A673 (cell line): Measurements from ENCODE around the gene VWA2. TPM values are rescaled to one million over a fixed set of nuclear protein-coding genes. Genes with fewer than 3 reads are reported as not detected.

Experiments used
- BruUV-seq: library from RNA; stranded (reverse); fragments of 400-500 nt; replicated peaks from 2 replicates; lab custom pipeline; 2021; lab: Mats Ljungman, UMichigan
- CTCF ChIA-PET: fragments of 300-600 bp; sonication (Branson Sonifier 250); formaldehyde crosslinking; loops from one replicate; lab custom pipeline; 2022; ENCODE audit warnings: antibody characterized with exemption; lab: Charles Lee
- POLR2A ChIA-PET: fragments of 300-600 bp; sonication (Branson Sonifier 250); formaldehyde crosslinking; loops from one replicate; lab custom pipeline; 2022; ENCODE audit warnings: antibody characterized with exemption; ENCODE audit not compliant: low non-redundant PET; lab: Charles Lee
- DNase-seq: peaks from one replicate; pipeline ENCODE4 v3.0.0-alpha.2; 2015; ENCODE audit warnings: low spot score
- H3K27ac ChIP-seq: fragments of 200-600 bp; sonication (generic); 2 replicates; pipeline ENCODE4 v1.5.1; 2016; ENCODE audit warnings: mixed run types, low read depth, mild to moderate bottlenecking, mixed read lengths, antibody characterized with exemption, low read length; ENCODE audit not compliant: poor library complexity, severe bottlenecking
- H3K27me3 ChIP-seq: fragments of 200-600 bp; sonication (generic); replicated peaks from 2 replicates; pipeline ENCODE4 v1.6.1; 2017; ENCODE audit warnings: mixed run types, low read depth, mild to moderate bottlenecking, mixed read lengths, antibody characterized with exemption, low read length; ENCODE audit not compliant: insufficient read depth, poor library complexity
- H3K36me3 ChIP-seq: fragments of 200-600 bp; sonication (generic); 2 replicates; pipeline ENCODE4 v1.6.1; 2016; ENCODE audit warnings: mixed run types, mild to moderate bottlenecking, mixed read lengths, antibody characterized with exemption, low read length; ENCODE audit not compliant: insufficient read depth, poor library complexity, severe bottlenecking
- H3K4me1 ChIP-seq: fragments of 200-600 bp; sonication (generic); 2 replicates; pipeline ENCODE4 v1.6.1; 2017; ENCODE audit warnings: mixed run types, mild to moderate bottlenecking, mixed read lengths, antibody characterized with exemption, low read length; ENCODE audit not compliant: insufficient read depth, poor library complexity, severe bottlenecking
- H3K4me3 ChIP-seq: fragments of 200-600 bp; sonication (generic); 2 replicates; pipeline ENCODE4 v1.5.1; 2016; ENCODE audit warnings: low read depth, mixed run types, mild to moderate bottlenecking, mixed read lengths, low read length; ENCODE audit not compliant: poor library complexity, severe bottlenecking
- H3K9me3 ChIP-seq: fragments of 200-600 bp; sonication (generic); 2 replicates; pipeline ENCODE4 v1.6.1; 2016; ENCODE audit warnings: mixed run types, low read depth, mild to moderate bottlenecking, mixed read lengths, antibody characterized with exemption, low read length; ENCODE audit not compliant: poor library complexity, severe bottlenecking
- CTCF ChIP-seq: fragments of 300-800, 200-600 bp; sonication (generic); conservative IDR thresholded peaks from 2 replicates; pipeline ENCODE4 v1.5.1; 2017; ENCODE audit warnings: low read depth, mild to moderate bottlenecking, antibody characterized with exemption, low read length, moderate library complexity, mixed read lengths
- EZH2 ChIP-seq: fragments of 200-600 bp; sonication (generic); IDR thresholded peaks from 2 replicates; pipeline ENCODE4 v1.6.1; 2017; ENCODE audit warnings: borderline replicate concordance, low read depth, mild to moderate bottlenecking, mixed read lengths, antibody characterized with exemption, low read length; ENCODE audit not compliant: poor library complexity, severe bottlenecking
- intact Hi-C: fragments of 100-400 bp; cut with micrococcal nuclease; formaldehyde crosslinking; loops from one replicate; pipeline ENCODE4 v1.10.0; 2022; ENCODE audit not compliant: unreplicated experiment
- total RNA-seq: library from RNA; stranded (reverse); gene quantifications from 2 replicates; pipeline ENCODE4 v1.2.3, GENCODE V29; 2021

The VWA2 gene
- total RNA-seq, 1 experiment from 2014 or later: not detected

GRCh38 chr10:114199239-114199638, 39.8 kb upstream of the VWA2 start:
- no peak for DNase-seq
- H3K27ac ChIP-seq: no peak overlapping the region
- no peaks in the 10 kb centered on the region for H3K36me3 ChIP-seq
- no TSS peak for BruUV-seq
- intact Hi-C loops: no loop called here
- ChIA-PET POLR2A (interaction anchor here (0.5 kb wide), 1 partner anchor 47 kb away, joined by 3 read pairs; no protein-coding TSS in a partner anchor), CTCF (no interaction called here)
- H3K4me3 ChIP-seq: no peak overlapping the region
- no peak for TF ChIP-seq EZH2
- no peak for TF ChIP-seq CTCF
- peaks cover 26% of the 10 kb centered on the region for H3K27me3 ChIP-seq
- no peaks in the 10 kb centered on the region for H3K9me3 ChIP-seq
- no peaks in the 10 kb centered on the region for H3K4me1 ChIP-seq

- Histone ChIP-seq H3K27me3 (peaks cover 25% of the 10 kb centered on the region), H3K36me3 (no peaks in the 10 kb centered on the region), H3K4me3 (no peak overlapping the region), H3K9me3 (no peaks in the 10 kb centered on the region), H3K4me1 (no peaks in the 10 kb centered on the region), H3K27ac (no peak overlapping the region)
- no peak for DNase-seq
- intact Hi-C loops: no loop called here
- ChIA-PET CTCF (no interaction called here), POLR2A (no interaction called here)
- no peak for TF ChIP-seq CTCF
- no peak for TF ChIP-seq EZH2
- no TSS peak for BruUV-seq
Measured at GRCh38 chr10:114202812-114203211, 36.2 kb upstream of the VWA2 start.

GRCh38 chr10:114206902-114207301, 32.2 kb upstream of the VWA2 start:
- ChIA-PET CTCF (no interaction called here), POLR2A (no interaction called here)
- Histone ChIP-seq H3K36me3 (no peaks in the 10 kb centered on the region), H3K4me1 (no peaks in the 10 kb centered on the region), H3K27me3 (peaks cover 50% of the 10 kb centered on the region), H3K9me3 (no peaks in the 10 kb centered on the region), H3K4me3 (no peak overlapping the region), H3K27ac (no peak overlapping the region)
- no TSS peak for BruUV-seq
- intact Hi-C loops: no loop called here
- TF ChIP-seq CTCF (no peak), EZH2 (no peak)
- DNase-seq: no peak
